ENCODE data around the gene RARA. TPM values are rescaled to one million over a fixed set of nuclear protein-coding genes. Genes with fewer than 3 reads are reported as not detected.

The RARA gene
- total RNA-seq, 6 experiments from 2014 or later, result 27.1 to 32.2 (median 28.8) TPM

GRCh38 chr17:40346765-40347158 is 37.8 kb downstream of the RARA start:
- Mint-ChIP-seq H3K4me3 (no peak overlapping the region), H3K4me1 (ENCODE audit: low read depth) (peaks cover 58% of the 10 kb centered on the region), H3K27me3 (ENCODE audit: insufficient read depth) (peaks cover 5% of the 10 kb centered on the region), H3K27ac (peak overlapping the region; percentile 16; the same call in 1 of the 2 replicates), H3K36me3 (ENCODE audit: low read depth) (peaks cover 20% of the 10 kb centered on the region), H3K9me3 (no peaks in the 10 kb centered on the region)
- no peak for DNase-seq
- TF ChIP-seq CTCF (IDR thresholded peaks at IDR 0.05), result no peak

- Mint-ChIP-seq H3K4me3 (no peak overlapping the region), H3K36me3 (ENCODE audit: low read depth) (peaks cover 26% of the 10 kb centered on the region), H3K27ac (no peak overlapping the region; the same call in 1 of the 2 replicates), H3K4me1 (ENCODE audit: low read depth) (peaks cover 58% of the 10 kb centered on the region), H3K9me3 (no peaks in the 10 kb centered on the region), H3K27me3 (ENCODE audit: insufficient read depth) (peaks cover 3% of the 10 kb centered on the region)
- TF ChIP-seq CTCF (IDR thresholded peaks at IDR 0.05), result no peak
- no peak for DNase-seq
These were observed 38.5 kb downstream of the RARA start for GRCh38 chr17:40347319-40348135.

- Mint-ChIP-seq H3K27ac (no peak overlapping the region), H3K4me1 (ENCODE audit: low read depth) (peaks cover 53% of the 10 kb centered on the region), H3K36me3 (ENCODE audit: low read depth) (peaks cover 24% of the 10 kb centered on the region), H3K27me3 (ENCODE audit: insufficient read depth) (peaks cover 3% of the 10 kb centered on the region), H3K9me3 (no peaks in the 10 kb centered on the region), H3K4me3 (no peak overlapping the region)
- no peak for TF ChIP-seq CTCF (IDR thresholded peaks at IDR 0.05)
- no peak for DNase-seq
These were observed 39.1 kb downstream of the RARA start for GRCh38 chr17:40348136-40348504.

GRCh38 chr17:40348562-40349476 is 39.8 kb downstream of the RARA start:
- Mint-ChIP-seq H3K4me3 (no peak overlapping the region), H3K27ac (peak overlapping the region; percentile 31; the same call in 1 of the 2 replicates), H3K27me3 (ENCODE audit: insufficient read depth) (peaks cover 3% of the 10 kb centered on the region), H3K36me3 (ENCODE audit: low read depth) (peaks cover 23% of the 10 kb centered on the region), H3K4me1 (ENCODE audit: low read depth) (peaks cover 46% of the 10 kb centered on the region), H3K9me3 (no peaks in the 10 kb centered on the region)
- DNase-seq, result no peak
- no peak for TF ChIP-seq CTCF (IDR thresholded peaks at IDR 0.05)

DNA sequence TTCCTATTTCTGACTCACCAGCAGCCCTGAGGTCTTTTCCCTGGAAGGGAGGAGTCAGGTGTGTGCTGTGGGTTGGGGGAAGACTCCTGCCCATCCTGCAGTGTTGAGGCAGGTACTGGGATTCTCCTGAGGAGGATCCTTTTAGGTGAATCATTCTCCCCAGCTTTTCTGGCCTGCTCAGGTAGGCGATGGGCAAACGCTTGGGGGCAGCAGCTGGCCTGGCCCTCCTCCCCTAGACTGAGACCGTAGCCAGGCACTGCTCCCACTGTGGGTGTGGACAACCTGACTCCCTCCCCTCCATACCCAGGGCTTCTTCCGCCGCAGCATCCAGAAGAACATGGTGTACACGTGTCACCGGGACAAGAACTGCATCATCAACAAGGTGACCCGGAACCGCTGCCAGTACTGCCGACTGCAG is 40.5 kb downstream of the RARA start:
- peak overlapping the region; percentile 31; the same call in 1 of the 2 replicates for H3K27ac Mint-ChIP-seq
- peaks cover 23% of the 10 kb centered on the region for H3K36me3 Mint-ChIP-seq (ENCODE audit: low read depth)
- no peak for DNase-seq
- H3K4me3 Mint-ChIP-seq, result no peak overlapping the region
- H3K4me1 Mint-ChIP-seq (ENCODE audit: low read depth), result peaks cover 40% of the 10 kb centered on the region
- H3K27me3 Mint-ChIP-seq (ENCODE audit: insufficient read depth), result peaks cover 3% of the 10 kb centered on the region
- TF ChIP-seq CTCF (IDR thresholded peaks at IDR 0.05), result no peak
- no peaks in the 10 kb centered on the region for H3K9me3 Mint-ChIP-seq
